ENCODE data around the gene NFS1.

The NFS1 gene

DNA sequence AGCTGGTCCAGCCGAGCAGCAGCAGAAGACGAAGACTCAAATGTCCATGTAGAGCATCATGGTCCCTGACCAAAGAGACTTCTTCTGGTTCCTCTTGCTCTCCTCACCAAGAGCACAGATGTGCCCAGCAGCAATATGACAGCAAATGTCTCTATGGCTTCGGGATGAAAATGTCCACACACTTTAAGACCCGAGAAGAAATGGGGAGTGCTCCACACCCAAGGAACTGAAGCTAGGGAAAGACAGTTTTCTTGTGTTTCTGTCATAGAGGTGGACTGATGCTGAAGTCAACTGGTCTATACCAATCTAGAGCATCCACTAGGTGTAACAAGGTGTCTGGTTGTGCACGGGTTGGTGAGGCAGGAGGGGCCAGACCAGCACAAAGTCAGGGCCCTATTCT, 29.9 kb downstream of the NFS1 start:
- DNase-seq = no peak

DNA sequence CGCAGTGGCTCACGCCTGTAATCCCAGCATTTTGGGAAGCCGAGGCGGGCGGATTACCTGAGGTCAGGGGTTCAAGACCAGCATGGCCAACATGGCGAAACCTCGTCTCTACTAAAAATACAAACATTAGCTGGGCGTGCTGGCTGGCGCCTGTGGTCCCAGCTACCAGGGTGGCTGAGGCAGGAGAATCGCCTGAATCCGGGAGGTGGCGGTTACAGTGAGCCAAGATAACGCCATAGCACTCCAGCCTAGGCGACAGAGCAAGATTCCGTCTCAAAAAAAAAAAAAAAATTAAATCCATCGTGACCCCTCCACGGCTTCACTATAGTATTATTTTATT, 33.2 kb downstream of the NFS1 start:
- DNase-seq = no peak

DNA sequence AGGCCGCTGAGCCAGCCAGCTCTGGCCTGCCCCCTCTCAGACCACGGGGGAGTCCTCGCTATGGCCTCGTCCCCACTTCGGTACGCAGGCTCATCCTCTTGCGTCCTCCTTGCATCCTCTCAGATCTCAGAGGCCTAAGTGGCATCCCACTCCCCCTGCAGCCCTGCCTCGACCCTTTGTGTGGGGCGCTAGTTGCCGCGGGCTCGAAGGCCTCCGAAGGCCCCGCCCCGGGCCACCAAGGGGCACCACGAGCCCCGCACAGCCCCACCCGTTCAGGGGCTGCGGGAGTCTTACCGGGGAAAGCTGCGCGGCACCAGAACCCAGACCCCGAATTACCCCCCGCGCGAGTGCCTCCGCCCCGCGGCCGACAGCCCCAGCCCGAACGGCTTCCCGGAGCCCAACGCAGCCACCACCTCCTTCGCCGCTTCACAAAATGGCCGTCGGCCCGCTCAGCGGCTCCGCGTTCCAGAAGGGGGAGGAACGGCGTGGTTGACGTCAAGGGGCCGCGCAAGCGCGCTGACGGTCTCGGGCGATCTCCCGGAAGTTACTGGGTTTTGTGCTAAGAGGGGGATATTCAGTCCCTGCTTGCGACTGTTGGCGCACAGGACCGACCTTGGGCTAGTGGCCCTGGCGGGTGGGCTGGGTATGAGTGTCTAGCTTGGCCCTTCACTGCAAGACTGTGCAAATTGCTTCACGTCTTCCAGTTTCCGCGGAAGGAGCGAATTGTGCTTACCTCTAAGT, 34.5 kb downstream of the NFS1 start, which contains the start of the genes CPNE1 and RBM12:
CPNE1 (minus strand) TSS at position 435 of the 741 bp plus-strand sequence. CDS start 31,977 bp downstream, outside the sequence.
RBM12 (minus strand) TSS at position 435 of the 741 bp plus-strand sequence. CDS start 9,578 bp downstream, outside the sequence.
- DNase-seq = peak; percentile 69

DNA sequence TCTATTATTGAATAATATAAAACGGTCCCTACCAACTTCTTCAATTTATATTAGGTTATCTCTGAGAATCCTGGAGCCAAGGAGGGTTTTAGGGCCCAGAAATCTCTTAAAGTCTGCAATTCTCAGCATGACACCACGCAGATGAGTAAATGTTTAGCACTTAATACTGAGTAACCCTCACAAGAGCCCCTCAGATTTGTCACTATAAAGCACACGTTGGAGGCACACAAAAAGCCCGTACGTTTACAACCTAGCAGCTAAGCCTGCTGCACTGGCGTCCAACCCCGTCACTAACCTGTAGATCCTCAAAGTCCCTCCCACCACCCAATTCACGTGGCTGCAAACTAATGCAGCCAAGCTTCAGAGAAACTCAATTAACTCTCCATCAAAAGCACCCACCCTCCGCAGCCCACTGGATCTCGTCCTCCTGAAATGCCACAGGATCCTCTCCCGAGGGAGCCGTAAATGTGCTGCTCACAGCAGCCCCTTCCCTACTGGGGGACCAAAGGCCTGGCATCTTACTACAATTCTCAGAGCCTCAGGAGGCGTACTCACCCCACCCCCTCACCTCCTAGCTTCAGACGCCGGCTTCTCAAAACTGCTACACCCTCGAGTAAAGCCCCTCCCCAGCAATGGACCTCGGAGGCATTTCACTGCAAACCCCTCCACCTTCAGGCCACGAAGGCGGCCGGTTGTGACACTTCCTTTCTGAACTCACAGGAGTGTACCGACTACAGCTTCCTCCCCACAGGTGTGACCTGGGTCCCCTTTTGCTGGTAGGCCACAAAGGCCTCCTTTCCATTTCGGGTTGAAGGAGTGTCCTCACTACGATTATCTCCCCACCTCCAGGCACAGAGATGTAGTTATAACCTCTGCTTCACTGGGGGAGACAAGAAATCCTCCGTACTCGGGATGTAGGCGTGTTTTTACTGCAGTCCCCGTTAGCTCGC, 35.4 kb downstream of the NFS1 start:
- no peak for DNase-seq

DNA sequence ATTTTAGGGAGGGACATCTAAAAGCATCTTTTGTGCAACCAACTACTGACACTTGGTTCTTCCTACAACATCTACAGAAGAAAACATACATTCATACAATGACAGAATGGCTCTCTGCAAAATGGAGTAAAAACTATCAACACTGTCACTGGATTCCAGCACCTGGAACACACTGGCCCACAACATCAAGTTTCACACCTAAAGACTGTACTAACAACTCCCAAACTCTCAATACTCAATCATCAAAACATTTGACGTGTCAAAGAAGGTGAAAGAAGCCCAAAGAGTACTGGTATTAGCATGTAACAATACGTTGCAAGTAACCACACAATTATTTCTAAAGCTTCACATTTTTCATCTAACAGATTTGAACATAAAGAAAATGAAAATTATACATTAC, 36.6 kb downstream of the NFS1 start:
- DNase-seq = no peak

DNA sequence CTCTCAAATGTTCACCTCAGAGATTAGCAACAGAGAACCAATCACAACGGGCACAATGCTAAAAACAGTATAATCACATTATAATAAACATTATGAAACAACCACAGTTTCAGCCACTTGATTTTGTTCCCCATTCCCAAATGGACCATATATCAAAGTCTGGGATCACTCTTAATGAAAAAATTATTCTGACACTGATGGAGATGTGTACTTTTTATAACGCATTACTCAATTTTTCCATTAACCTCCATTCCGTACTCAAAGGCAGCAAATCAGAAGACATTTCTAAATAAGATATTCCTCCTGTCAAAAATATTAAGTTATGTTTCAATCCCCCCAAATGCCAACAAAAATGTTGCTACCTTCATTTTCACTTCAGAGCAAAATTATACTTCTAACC, 37.2 kb downstream of the NFS1 start:
- DNase-seq = no peak

DNA sequence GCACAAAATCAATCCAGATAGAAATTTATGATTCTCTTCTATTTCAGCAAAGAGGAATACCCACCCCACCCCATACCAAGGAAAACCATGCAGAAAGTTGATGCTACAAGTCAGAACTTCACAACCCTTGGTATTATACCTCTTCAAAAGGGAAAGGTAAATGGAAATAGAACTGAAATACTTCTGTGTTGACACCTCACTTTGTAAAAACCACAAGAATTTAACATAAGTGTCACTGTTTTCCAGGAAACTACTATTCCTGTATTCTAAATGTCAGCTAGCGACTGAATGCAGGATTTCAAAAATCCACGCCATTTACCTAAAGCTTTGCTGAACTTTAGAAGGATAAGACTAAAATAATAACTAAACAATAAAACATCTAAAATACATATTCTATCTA, 38.1 kb downstream of the NFS1 start:
- no peak for DNase-seq

DNA sequence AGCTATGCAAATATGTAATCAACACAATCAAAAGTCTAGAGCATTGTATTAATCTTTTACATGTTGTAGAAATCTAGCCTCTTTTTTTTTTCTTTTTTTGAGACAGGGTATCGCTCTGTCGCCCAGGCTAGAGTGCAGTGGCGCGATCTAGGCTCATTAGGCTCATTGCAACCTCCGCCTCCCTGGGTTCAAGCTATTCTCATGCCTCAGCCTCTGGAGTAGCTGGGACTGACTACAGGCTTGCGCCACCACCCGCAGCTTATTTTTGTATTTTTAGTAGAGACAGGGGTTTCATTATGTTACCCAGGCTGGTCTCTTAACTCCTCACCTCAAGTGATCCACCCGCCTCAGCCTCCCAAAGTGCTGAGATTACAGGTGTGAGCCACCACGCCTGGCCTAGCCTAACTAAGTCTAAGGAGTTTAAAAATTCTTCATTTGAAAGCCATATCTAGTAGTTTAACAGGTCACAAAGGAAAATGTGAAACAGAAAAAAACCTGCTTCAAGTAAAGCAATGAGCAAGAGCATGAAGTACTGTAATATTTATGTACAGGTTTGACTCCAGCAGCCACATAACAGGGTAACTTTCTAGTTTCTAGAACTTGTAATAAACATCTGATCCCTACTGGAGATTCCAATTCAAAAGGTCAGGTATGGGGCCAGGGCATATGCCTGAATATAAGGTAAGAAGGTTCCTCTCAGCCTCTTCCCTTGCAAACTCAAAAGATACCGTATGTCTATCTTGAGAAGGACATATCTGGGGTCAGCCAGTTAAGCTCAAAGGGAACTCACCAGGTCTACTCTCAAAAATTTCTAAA, 38.8 kb downstream of the NFS1 start:
- no peak for DNase-seq

DNA sequence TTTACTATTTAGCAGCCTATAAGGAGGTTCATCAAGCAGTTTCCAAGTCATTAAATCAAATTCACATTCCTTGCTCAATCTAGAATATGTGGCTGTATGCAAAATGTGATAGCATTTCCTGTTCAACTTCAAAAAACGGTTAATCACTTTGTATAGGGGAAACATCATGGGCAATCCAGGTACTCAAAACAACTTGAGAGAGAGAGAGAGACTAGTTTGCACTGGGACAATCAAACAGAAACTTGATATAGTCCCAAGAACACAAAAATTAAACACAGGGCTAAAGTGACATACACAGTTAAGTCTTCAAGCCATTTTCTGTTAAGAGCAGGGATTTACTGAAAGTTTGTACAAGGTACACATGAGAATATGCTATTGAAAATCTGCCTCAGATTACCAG, 41.9 kb downstream of the NFS1 start:
- DNase-seq = no peak

DNA sequence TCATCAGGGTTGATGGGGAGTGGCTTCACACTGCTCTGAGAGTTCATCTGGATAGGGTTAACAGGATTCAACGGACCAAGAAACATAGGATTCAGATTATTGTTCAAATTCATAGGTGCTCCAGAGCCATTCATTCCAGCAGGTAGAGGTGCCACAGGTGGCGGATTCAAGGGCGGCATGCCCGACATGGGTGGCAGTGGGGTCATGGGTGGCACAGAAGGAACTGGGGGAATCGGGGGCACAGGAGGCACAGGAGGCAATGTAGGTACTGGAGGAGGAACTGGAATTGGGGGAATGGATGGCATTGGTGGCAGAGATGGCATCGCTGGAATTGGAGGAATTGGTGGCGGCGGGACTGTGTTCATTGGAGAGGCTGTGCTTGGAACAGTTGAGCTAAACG, 44.7 kb downstream of the NFS1 start:
- DNase-seq = no peak

DNA sequence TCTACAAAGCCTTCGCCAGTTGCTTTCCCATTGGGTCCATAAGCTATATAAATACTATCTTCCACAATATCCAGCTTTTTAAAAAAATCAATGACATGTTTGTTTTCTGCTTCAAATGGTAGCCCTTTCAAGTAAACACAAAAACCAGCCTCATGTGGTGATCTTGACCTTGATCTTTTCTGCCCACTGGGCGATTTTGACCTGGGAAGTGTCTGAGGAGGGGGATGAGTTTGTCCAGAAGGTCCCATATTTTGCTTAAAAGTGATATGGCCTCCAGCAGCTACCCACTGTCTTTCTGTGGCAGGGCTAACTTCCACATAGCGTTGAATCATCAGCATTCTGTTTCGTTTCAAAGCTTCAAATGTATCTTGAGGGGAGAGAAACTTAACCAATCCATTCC, 45.3 kb downstream of the NFS1 start:
- DNase-seq = no peak

DNA sequence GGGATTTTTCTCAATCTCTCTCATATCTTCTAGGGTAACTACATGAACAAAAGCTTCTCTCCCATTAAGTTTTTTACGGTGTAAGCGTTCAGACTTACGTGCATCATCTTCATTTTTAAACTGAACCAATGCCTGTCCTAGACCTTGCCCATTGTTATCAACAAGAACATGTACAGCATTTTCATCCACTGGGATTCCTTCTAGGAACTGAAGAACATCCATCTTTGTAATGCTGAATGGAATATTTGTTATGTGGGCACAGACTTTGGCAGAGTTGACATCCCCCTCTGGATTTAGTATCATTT, 45.8 kb downstream of the NFS1 start:
- DNase-seq = no peak

DNA sequence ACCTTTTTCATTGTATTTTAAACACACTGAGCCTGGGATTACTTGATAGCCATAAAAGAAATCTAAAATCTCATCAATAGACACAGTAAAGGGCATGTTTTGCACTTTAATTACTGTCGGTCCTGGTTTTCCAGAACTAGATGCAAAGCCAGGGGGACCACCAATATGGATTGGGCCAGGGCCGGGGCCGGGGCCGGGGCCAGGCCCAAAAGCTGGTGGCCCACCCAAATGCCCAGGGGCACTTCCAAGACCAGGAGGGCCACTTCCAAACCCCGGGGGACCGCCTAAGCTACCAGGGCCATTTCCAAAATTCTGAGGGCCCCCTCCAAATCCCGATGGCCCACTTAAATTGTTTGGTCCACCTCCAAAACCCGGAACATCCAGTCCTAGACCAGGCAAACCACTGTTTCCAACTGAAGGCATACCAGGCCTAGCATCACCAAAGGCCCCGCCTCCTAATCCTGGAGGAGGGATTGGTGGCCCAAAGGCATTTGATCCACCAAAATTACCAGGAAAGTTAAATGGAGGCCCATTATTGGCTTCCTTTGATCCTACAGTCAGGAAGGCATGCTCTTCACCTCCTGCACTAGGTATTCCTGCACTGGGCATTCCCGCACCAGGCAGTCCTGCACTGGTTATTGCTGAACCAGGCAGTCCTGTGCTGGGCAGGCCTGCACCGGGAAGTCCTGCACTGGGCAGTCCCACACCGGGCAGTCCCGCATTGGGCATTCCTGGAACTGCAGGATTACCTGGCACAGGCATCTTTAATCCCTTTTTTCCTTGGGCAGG, 46.3 kb downstream of the NFS1 start:
- DNase-seq = no peak

DNA sequence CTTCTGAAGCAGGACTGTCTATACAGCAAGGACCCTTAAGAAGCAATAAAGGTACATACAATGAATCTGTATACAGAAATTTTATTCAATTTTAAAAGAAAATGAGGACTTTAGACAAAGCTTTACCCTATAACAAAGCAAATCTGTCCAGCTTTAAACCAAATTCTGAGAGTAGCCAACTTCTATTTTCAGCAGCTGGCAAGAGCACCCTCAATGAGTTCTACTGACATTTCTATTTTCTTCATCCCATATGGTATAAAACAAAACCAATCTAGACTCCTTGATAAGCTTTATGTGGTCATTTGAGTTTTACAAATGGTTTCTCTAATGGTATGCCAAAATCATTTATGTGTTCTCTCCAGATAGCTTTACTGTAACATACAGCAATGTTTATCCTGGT, 47.2 kb downstream of the NFS1 start:
- DNase-seq = no peak

DNA sequence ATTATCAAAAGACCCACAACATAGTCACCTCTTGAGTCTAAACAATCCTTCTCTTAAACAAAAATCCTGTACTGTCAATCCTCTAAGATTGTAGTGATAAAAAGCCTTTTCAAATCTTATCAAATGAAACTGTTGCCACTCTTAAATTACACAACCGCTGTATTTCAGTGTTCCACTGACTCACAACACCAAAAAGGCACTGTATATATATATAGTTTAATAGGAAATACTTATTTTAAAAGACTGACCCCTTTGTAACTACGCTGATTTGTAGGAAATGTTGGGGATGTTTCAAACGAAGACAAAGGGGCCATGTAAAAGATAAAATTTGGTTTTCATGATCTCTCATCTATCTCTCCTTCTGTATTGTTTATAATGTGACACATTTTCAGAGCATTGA, 48.5 kb downstream of the NFS1 start:
- no peak for DNase-seq

DNA sequence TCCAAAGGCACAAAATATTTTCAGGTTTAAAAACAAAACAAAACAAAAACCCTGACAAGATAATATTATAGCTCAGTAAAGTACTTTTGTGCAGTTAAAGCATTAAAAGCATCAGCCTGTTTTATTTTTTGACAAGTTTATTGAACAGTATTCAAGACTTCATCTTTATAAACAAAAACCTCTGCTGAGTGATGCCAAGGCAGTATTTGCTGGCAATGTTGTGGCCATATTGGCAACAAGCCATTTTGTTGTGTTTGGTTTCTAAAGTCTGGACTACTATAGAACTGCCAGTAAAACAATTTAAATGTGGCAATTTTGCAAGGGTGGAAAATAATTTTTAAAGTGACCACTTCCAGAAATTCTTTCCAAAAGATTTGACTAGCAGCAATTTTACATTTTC, 50.3 kb downstream of the NFS1 start:
- no peak for DNase-seq

DNA sequence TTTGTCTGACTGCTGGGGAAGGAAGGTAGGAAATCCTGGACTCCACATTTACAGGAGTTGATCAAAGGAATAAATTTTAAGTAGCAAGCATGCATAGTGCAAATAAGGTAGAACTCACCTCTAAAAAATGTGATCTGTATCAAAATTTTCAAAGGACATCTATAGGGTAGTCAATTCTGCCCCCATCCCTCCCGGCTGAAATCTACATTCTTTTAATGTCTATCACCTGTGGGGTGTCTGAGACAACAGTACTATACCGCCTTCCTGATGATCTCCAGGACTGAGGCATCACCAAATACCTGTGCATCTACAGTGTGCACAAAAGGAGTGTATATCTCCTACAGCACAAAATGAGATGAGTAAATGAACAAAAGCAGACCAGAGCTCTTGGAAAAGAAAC, 54.3 kb downstream of the NFS1 start:
- DNase-seq = no peak

DNA sequence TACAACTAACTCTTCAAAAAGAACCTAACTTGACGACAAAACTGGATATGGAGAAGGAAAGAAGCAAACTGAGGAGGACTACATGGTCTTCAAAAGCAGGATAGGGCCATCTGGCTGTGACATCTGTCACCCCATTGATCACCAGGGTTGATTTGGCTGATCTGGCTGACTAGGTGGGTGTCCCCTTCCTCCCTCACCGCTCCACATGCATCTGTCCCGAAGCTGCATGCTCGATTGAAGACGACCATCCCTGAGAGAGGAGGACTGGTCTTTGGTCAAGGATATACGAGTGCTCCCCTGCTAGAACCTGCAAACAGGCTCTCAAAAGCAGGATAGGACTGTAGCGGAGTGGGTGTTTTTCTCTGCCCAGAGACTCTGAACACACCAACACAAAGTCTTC, 56.1 kb downstream of the NFS1 start:
- DNase-seq = no peak

DNA sequence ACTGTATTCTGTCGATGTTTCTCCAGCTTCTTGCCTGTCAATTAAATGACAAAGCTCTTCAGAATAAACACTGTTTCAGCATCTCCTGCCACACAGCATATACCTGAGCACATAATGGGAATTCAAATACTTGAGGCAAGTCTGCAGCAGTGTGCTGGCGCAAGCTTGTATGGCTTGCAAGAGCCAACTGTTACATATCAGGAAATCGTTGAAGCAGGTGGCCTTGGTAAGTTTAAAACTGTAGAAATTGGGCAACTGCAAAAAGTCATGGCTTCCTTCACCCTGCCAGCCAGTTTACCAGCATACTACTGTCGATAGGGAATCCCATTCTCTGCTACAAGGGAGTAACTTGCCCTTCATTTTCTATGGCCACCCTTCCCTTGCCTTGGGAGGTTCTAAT, 57.4 kb downstream of the NFS1 start:
- no peak for DNase-seq

DNA sequence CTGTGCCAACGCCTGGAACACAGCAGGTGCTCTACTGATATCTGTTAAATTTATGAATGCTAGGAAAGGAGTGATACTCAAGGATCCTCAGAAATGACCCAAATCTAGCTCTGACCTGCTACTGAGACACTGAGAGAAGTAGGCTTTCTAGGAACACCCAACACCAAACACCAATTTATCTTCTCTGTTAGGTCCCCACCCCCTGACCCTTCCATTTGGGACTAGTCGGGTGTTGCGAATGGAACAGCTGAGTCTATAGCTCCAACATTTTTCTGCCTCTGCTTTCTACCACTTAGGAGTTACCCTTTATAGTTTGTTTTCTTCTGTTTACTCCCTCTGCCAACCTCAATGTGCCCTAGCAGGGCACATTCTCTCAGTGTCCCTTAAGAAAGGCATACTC, 58.4 kb downstream of the NFS1 start:
- no peak for DNase-seq

DNA sequence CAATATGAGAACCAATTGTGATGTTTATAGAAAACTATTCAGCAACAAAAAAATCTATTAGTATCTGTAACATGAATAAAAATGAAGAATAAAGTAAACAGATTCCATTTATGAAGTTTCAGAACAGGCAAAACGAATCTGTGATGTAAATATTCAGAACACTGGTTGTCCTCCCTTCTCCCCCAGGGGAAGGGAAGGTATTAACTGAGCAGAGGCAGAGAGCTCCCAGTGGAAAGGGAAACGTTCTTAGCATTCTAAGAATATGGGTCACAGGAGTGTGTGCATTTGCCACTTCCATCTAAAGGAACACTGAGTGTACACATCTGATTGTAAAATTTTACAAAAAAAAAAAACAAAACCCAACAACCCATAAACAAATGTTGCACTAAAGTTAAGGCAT, 60.4 kb downstream of the NFS1 start:
- no peak for DNase-seq

DNA sequence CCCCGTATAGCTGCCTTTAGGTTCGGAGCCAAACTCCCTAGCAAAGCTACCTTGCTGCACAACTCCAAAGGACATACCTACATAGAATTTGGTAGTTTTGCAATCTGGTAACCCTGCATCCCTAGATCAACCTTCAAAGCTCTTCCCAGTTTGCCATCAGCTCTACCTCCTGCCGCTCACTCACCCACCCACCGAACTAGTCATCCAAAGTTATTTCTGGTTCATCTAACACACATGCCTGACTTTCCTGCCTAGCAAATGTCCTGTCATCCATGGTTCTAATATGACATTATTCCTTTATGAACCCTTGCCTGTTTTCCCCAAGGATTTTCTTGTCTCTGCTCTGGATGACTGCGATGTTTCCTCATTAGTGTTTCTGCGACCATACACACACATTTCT, 61.9 kb downstream of the NFS1 start:
- no peak for DNase-seq

DNA sequence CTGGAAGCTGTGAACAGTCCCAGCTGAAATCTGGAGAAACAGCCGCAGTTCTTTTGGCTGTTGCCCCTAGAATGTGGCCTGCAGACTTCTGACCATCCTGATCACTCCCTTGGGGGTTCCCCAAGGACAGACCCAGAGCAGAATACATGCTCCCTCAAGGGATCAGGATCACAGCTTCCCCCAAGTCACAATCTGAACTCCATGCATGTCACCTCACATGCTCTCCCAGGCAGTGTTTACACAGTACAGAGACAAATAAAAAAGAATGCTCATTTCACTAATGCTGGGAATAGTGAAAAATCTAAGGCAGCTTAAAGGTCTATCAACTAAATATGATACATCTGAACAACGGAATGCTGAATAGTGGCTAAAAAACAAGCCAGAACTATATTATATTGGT, 63.1 kb downstream of the NFS1 start:
- no peak for DNase-seq
